ENCODE data around the gene P2RX7. TPM values are rescaled to one million over a fixed set of nuclear protein-coding genes. Genes with fewer than 3 reads are reported as not detected.
A peak's percentile ranks its signal among the peaks of the same experiment; 100 is the strongest.
"Not testable (repeated sequence)": the region's sequence is repeated elsewhere in the genome, so short reads cannot be mapped to it uniquely, and the experiment has no call there.

P2RX7 gene
- polyA plus RNA-seq, 6 donors from 2014 or later = 0.10 to 3.2 (median 1.4) TPM

GRCh38 chr12:121158728-121159351 lies 26.2 kb downstream of the P2RX7 start:
- not testable (repeated sequence) for H3K27me3 Mint-ChIP-seq; H3K4me3 Mint-ChIP-seq; ATAC-seq (ENCODE audit: low read depth in 2 of 2); DNase-seq; H3K36me3 Mint-ChIP-seq; H3K9me3 Mint-ChIP-seq
- Mint-ChIP-seq H3K27ac (peak overlapping the region in 1 of 6 donors; percentile 86), H3K4me1 (peaks cover 0 to 12% (median 10%) of the 10 kb centered on the region in 3 donors)

- peaks cover 0 to 6% (median 2%) of the 10 kb centered on the region in 7 donors for H3K9me3 Mint-ChIP-seq
- no peaks in the 10 kb centered on the region for H3K27me3 Mint-ChIP-seq
- no peak overlapping the region for H3K4me3 Mint-ChIP-seq
- H3K36me3 Mint-ChIP-seq = peaks cover 0 to 9% of the 10 kb centered on the region in 2 donors
- no peak for DNase-seq
- peak in 1 of 2 donors; percentile 47 for ATAC-seq (ENCODE audit: low read depth in 2 of 2)
- H3K27ac Mint-ChIP-seq = peak overlapping the region in 2 of 6 donors; percentile 71 to 86
- peaks cover 0 to 12% (median 10%) of the 10 kb centered on the region in 3 donors for H3K4me1 Mint-ChIP-seq
These were observed 27.0 kb downstream of the P2RX7 start for GRCh38 chr12:121159467-121160307.

GRCh38 chr12:121162384-121162783 lies 29.7 kb downstream of the P2RX7 start:
- Mint-ChIP-seq H3K4me1 (peaks cover 0 to 12% (median 10%) of the 10 kb centered on the region in 3 donors), H3K4me3 (no peak overlapping the region), H3K27me3 (no peaks in the 10 kb centered on the region), H3K9me3 (peaks cover 0 to 6% (median 2%) of the 10 kb centered on the region in 7 donors), H3K27ac (no peak overlapping the region), H3K36me3 (peaks cover 0 to 23% of the 10 kb centered on the region in 2 donors)
- no peak for ATAC-seq (ENCODE audit: low read depth in 2 of 2)
- no peak for DNase-seq

GRCh38 chr12:121162985-121163384 lies 30.3 kb downstream of the P2RX7 start:
- peak overlapping the region in 1 of 6 donors; percentile 14 for H3K27ac Mint-ChIP-seq
- H3K36me3 Mint-ChIP-seq = peaks cover 0 to 21% of the 10 kb centered on the region in 2 donors
- ATAC-seq (ENCODE audit: low read depth in 2 of 2) (no peak), DNase-seq (no peak)
- H3K4me3 Mint-ChIP-seq = no peak overlapping the region
- H3K27me3 Mint-ChIP-seq = no peaks in the 10 kb centered on the region
- H3K9me3 Mint-ChIP-seq = peaks cover 0 to 5% (median 2%) of the 10 kb centered on the region in 7 donors
- peaks cover 0 to 12% (median 10%) of the 10 kb centered on the region in 3 donors for H3K4me1 Mint-ChIP-seq

- not testable (repeated sequence) for H3K27ac Mint-ChIP-seq; H3K4me1 Mint-ChIP-seq; DNase-seq; H3K27me3 Mint-ChIP-seq; H3K9me3 Mint-ChIP-seq; H3K4me3 Mint-ChIP-seq; ATAC-seq (ENCODE audit: low read depth in 2 of 2)
- peaks cover 0 to 14% of the 10 kb centered on the region in 2 donors for H3K36me3 Mint-ChIP-seq
These were observed 32.2 kb downstream of the P2RX7 start for GRCh38 chr12:121164839-121165238.

GRCh38 chr12:121165316-121165715 lies 32.6 kb downstream of the P2RX7 start:
- H3K27me3 Mint-ChIP-seq = no peaks in the 10 kb centered on the region
- H3K36me3 Mint-ChIP-seq = peaks cover 0 to 14% of the 10 kb centered on the region in 2 donors
- peaks cover 0 to 3% (median 2%) of the 10 kb centered on the region in 3 donors for H3K4me1 Mint-ChIP-seq
- DNase-seq = no peak
- H3K9me3 Mint-ChIP-seq = no peaks in the 10 kb centered on the region
- no peak for ATAC-seq (ENCODE audit: low read depth in 2 of 2)
- no peak overlapping the region for H3K27ac Mint-ChIP-seq
- H3K4me3 Mint-ChIP-seq = peak overlapping the region in 1 of 8 donors; percentile 35

GRCh38 chr12:121166356-121166755 lies 33.7 kb downstream of the P2RX7 start:
- H3K9me3 Mint-ChIP-seq = no peaks in the 10 kb centered on the region
- DNase-seq (no peak), ATAC-seq (ENCODE audit: low read depth in 2 of 2) (no peak)
- H3K4me1 Mint-ChIP-seq = no peaks in the 10 kb centered on the region
- peaks cover 0 to 14% of the 10 kb centered on the region in 2 donors for H3K36me3 Mint-ChIP-seq
- H3K4me3 Mint-ChIP-seq = no peak overlapping the region
- no peaks in the 10 kb centered on the region for H3K27me3 Mint-ChIP-seq
- H3K27ac Mint-ChIP-seq = peak overlapping the region in 1 of 6 donors; percentile 81

- no peak overlapping the region for H3K4me3 Mint-ChIP-seq
- ATAC-seq (ENCODE audit: low read depth in 2 of 2) = no peak
- DNase-seq = no peak
- H3K27me3 Mint-ChIP-seq = no peaks in the 10 kb centered on the region
- peaks cover 0 to 14% of the 10 kb centered on the region in 2 donors for H3K36me3 Mint-ChIP-seq
- H3K27ac Mint-ChIP-seq = no peak overlapping the region
- H3K9me3 Mint-ChIP-seq = no peaks in the 10 kb centered on the region
- no peaks in the 10 kb centered on the region for H3K4me1 Mint-ChIP-seq
These were observed 34.6 kb downstream of the P2RX7 start for GRCh38 chr12:121167232-121167820.

- Mint-ChIP-seq H3K27ac (no peak overlapping the region), H3K4me1 (no peaks in the 10 kb centered on the region), H3K9me3 (no peaks in the 10 kb centered on the region), H3K36me3 (peaks cover 0 to 14% of the 10 kb centered on the region in 2 donors), H3K27me3 (no peaks in the 10 kb centered on the region), H3K4me3 (no peak overlapping the region)
- no peak for DNase-seq
- no peak for ATAC-seq (ENCODE audit: low read depth in 2 of 2)
These were observed 35.3 kb downstream of the P2RX7 start for GRCh38 chr12:121167951-121168350.

- no peak overlapping the region for H3K4me3 Mint-ChIP-seq
- no peaks in the 10 kb centered on the region for H3K27me3 Mint-ChIP-seq
- H3K27ac Mint-ChIP-seq = no peak overlapping the region
- no peak for DNase-seq
- peaks cover 0 to 3% (median 0%) of the 10 kb centered on the region in 3 donors for H3K4me1 Mint-ChIP-seq
- H3K36me3 Mint-ChIP-seq = peaks cover 0 to 9% of the 10 kb centered on the region in 2 donors
- ATAC-seq (ENCODE audit: low read depth in 2 of 2) = no peak
- H3K9me3 Mint-ChIP-seq = no peaks in the 10 kb centered on the region
These were observed 37.5 kb downstream of the P2RX7 start for GRCh38 chr12:121170151-121170550.

GRCh38 chr12:121170611-121171260 lies 38.1 kb downstream of the P2RX7 start:
- Mint-ChIP-seq H3K4me1 (peaks cover under 1 to 7% (median 5%) of the 10 kb centered on the region in 3 donors), H3K36me3 (peaks cover 0 to 3% of the 10 kb centered on the region in 2 donors), H3K4me3 (no peak overlapping the region), H3K27ac (no peak overlapping the region), H3K9me3 (no peaks in the 10 kb centered on the region), H3K27me3 (no peaks in the 10 kb centered on the region)
- ATAC-seq (ENCODE audit: low read depth in 2 of 2) (no peak), DNase-seq (no peak)

GRCh38 chr12:121172145-121172544 lies 39.5 kb downstream of the P2RX7 start:
- DNase-seq = no peak
- Mint-ChIP-seq H3K27ac (peak overlapping the region in 1 of 6 donors; percentile 64), H3K9me3 (no peaks in the 10 kb centered on the region), H3K4me3 (no peak overlapping the region), H3K36me3 (peaks cover 0 to 5% of the 10 kb centered on the region in 2 donors), H3K27me3 (no peaks in the 10 kb centered on the region), H3K4me1 (peaks cover 3 to 11% (median 10%) of the 10 kb centered on the region in 3 donors)
- no peak for ATAC-seq (ENCODE audit: low read depth in 2 of 2)
